GM10266 (cell line): Measurements from ENCODE around the gene BCAS3.

Source experiments
- DNase-seq: peaks from one replicate; pipeline ENCODE4 v3.0.0; 2012; ENCODE audit errors: extremely low spot score
- TF ChIP-seq, protein P1 (sequence below): IDR thresholded peaks from 2 replicates; pipeline ENCODE4 v1.5.1; 2012; ENCODE audit warnings: mild to moderate bottlenecking, low read depth; ENCODE audit not compliant: control insufficient read depth, insufficient read depth; ENCODE audit errors: missing control alignments

The BCAS3 gene

GRCh38 chr17:61442136-61442775 lies 764.6 kb downstream of the BCAS3 start:
- TF ChIP-seq, protein P1, sequence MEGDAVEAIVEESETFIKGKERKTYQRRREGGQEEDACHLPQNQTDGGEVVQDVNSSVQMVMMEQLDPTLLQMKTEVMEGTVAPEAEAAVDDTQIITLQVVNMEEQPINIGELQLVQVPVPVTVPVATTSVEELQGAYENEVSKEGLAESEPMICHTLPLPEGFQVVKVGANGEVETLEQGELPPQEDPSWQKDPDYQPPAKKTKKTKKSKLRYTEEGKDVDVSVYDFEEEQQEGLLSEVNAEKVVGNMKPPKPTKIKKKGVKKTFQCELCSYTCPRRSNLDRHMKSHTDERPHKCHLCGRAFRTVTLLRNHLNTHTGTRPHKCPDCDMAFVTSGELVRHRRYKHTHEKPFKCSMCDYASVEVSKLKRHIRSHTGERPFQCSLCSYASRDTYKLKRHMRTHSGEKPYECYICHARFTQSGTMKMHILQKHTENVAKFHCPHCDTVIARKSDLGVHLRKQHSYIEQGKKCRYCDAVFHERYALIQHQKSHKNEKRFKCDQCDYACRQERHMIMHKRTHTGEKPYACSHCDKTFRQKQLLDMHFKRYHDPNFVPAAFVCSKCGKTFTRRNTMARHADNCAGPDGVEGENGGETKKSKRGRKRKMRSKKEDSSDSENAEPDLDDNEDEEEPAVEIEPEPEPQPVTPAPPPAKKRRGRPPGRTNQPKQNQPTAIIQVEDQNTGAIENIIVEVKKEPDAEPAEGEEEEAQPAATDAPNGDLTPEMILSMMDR, result no peak
- peak; percentile 5 for DNase-seq
